ENCODE data around the gene MPIG6B.

Gene MPIG6B

DNA sequence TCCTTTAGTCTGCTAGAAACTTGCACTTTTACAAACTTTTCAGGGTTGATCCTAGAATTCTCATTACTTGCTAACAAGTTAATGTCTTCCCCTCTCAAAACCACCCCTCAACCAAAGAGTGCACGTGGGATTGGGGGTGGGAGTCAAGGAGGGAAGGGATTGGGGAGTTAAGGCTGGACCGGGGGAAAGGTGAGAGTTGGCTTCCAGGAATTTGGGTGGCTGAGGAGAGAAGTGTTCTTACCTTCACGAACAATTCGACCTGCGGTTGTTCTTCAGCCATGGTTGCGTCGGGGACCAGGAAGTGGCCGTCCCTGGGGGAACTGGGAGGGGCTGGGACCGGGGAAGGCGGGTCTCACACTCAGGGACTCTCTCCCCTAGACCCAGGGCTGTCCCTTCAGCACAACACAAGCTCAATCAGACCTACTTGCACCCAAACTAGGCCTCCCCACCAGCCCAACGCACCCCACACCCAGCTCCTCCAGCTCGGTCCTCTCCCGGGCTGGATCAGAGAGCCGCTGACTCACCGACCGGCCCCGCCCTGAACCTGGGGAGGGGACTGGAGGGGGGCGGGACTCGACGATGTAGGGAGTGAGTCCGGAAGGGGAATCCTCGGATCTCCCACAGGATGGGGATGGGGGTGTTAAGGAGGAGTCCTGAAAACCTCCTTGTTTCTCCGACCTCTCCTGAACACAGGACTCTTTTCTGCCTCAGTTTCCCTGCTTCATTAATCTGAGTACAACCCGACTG, 13.0 kb downstream of the MPIG6B start, which contains the start of gene CLIC1:
TSS of gene CLIC1 (minus strand) at position 510 of the 747 bp plus-strand sequence. CDS start at position 280, 230 bp downstream.
- Histone ChIP-seq H3K27ac (peak within 1 kb of the TSS; percentile 81), H3K36me3 (replicated peaks) (peaks cover 33% of the 10 kb centered on the region), H3K4me3 (ENCODE audit: low read depth, low read length) (peak within 1 kb of the TSS; percentile 96), H3K27me3 (replicated peaks) (no peaks in the 10 kb centered on the region)
- peak; percentile 78 for DNase-seq
- TF ChIP-seq, protein P1, sequence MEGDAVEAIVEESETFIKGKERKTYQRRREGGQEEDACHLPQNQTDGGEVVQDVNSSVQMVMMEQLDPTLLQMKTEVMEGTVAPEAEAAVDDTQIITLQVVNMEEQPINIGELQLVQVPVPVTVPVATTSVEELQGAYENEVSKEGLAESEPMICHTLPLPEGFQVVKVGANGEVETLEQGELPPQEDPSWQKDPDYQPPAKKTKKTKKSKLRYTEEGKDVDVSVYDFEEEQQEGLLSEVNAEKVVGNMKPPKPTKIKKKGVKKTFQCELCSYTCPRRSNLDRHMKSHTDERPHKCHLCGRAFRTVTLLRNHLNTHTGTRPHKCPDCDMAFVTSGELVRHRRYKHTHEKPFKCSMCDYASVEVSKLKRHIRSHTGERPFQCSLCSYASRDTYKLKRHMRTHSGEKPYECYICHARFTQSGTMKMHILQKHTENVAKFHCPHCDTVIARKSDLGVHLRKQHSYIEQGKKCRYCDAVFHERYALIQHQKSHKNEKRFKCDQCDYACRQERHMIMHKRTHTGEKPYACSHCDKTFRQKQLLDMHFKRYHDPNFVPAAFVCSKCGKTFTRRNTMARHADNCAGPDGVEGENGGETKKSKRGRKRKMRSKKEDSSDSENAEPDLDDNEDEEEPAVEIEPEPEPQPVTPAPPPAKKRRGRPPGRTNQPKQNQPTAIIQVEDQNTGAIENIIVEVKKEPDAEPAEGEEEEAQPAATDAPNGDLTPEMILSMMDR (IDR thresholded peaks at IDR 0.05; ENCODE audit: low read depth, low read length, missing control alignments): no peak
- in situ Hi-C loops (cut with HindIII; ENCODE audit: low pct_ligation_motif_present, low sequenced_read_pairs): no loop called here

DNA sequence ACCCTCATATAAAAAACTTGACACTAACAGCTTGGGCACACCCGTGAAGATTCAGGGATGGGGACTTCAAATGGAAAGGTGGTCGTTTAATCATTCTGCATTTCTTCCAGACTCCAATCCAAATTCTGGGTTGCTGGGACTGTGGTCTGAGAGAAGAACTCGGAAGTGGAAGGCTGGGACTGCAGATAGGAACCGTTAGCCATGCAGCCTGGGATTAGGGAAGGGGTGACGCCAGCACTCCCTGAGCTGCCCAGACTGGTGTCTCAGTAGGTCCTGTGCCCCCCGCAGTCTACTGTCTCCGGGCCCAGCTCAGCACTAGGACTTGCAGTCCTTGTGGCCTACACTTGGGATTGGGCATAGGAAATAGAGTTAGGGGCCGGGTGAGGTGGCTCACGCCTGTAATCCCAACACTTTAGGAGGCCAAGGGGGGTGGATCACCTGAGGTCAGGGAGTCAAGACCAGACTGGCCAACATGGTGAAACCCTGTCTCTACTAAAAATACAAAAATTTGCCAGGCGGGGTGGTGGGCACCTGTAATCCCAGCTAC, 13.7 kb downstream of the MPIG6B start:
- no peak for DNase-seq
- TF ChIP-seq, protein P1 (IDR thresholded peaks at IDR 0.05; ENCODE audit: low read depth, low read length, missing control alignments): no peak
- Histone ChIP-seq H3K27me3 (replicated peaks) (no peaks in the 10 kb centered on the region), H3K36me3 (replicated peaks) (peaks cover 26% of the 10 kb centered on the region), H3K4me3 (ENCODE audit: low read depth, low read length) (peak overlapping the region; percentile 96), H3K27ac (peak overlapping the region; percentile 81)
- in situ Hi-C loops (cut with HindIII; ENCODE audit: low pct_ligation_motif_present, low sequenced_read_pairs): no loop called here

DNA sequence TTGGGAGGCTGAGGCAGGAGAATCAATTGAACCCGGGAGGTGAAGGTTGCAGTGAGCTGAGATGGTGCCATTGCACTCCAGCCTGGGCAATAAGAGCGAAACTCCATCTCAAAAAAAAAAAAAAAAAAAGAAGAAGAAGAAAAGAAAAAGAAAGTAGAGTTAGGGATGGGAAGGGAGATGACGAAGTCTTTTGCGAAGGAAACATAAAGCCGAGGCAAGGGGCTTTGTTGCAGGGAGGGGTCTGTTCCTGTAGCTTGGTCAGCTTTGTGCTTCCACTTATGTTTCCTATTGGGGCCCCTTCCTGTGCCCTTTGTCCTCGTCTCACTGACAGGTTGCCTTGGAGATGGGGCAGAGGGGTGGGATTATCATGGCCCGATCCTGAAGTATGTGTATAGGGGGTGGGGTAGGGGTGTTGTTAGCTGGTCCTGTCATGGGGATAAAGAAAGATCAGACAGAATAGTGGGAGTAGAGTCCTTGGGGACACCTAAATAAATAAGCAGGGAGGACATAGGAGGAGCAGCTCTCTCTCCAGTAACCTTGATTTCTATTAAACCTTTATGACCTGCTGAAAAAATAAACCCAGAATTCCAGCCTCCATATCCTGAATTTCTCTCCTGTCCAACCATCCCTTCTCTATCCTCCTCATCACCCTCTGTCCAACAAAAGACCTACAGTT, 14.3 kb downstream of the MPIG6B start:
- H3K4me3 ChIP-seq (ENCODE audit: low read depth, low read length): no peak overlapping the region
- DNase-seq: no peak
- H3K27ac ChIP-seq: peak overlapping the region; percentile 61
- TF ChIP-seq, protein P1 (IDR thresholded peaks at IDR 0.05; ENCODE audit: low read depth, low read length, missing control alignments): no peak
- in situ Hi-C loops (cut with HindIII; ENCODE audit: low pct_ligation_motif_present, low sequenced_read_pairs): no loop called here
- H3K27me3 ChIP-seq (replicated peaks): no peaks in the 10 kb centered on the region
- H3K36me3 ChIP-seq (replicated peaks): peaks cover 21% of the 10 kb centered on the region

DNA sequence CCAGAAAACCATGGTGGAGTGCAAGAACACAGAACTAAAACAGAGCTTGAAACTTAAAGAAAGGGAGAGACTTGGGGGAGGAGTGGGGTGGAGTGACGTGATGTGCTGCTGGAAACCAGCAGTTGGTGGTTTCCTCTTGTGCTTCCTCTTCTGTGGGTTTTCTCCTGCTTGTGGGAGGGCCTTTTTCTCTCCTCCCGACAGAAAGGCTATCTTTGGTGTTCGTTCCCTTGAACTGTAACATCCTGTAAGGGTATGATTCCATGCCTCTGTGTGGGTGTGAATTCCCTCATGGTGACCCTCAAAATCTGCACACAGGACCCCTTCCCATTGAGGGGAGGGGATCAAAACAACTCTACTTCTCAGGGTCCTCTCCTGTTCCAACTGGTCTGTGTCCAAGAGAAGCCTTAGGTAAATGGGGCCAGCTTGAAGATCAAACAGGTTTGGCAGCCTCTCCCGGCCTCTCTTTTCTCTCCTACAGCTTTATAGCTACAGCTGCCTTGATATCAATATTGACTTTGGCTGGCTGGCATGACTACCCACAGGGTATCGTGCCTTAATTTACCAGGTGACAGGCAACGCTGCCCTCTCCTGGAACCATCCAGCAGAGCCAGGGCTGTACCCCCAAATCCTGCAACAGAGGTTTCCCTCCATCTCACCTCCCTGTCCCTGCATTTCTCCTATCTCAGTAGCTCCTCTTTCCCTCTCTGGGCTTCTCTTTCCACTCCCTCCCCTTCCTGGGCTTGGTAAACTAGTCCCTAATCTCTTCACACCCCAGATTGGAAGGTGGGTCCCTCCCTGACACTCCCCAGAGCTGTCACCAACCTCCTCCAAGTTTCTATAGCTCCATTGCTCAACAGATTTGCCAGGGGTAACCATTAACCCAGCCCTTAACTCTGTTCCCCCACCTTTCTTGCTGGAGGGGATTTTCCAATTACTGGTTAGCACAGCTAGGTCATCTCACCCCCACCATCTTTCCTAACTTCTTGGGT, 15.1 kb downstream of the MPIG6B start:
- Histone ChIP-seq H3K27me3 (replicated peaks) (no peaks in the 10 kb centered on the region), H3K36me3 (replicated peaks) (peaks cover 15% of the 10 kb centered on the region), H3K27ac (peak overlapping the region; percentile 61), H3K4me3 (ENCODE audit: low read depth, low read length) (peak overlapping the region; percentile 36)
- TF ChIP-seq, protein P1 (IDR thresholded peaks at IDR 0.05; ENCODE audit: low read depth, low read length, missing control alignments): peak; percentile 55
- peak; percentile 82 for DNase-seq
- in situ Hi-C loops (cut with HindIII; ENCODE audit: low pct_ligation_motif_present, low sequenced_read_pairs): no loop called here

DNA sequence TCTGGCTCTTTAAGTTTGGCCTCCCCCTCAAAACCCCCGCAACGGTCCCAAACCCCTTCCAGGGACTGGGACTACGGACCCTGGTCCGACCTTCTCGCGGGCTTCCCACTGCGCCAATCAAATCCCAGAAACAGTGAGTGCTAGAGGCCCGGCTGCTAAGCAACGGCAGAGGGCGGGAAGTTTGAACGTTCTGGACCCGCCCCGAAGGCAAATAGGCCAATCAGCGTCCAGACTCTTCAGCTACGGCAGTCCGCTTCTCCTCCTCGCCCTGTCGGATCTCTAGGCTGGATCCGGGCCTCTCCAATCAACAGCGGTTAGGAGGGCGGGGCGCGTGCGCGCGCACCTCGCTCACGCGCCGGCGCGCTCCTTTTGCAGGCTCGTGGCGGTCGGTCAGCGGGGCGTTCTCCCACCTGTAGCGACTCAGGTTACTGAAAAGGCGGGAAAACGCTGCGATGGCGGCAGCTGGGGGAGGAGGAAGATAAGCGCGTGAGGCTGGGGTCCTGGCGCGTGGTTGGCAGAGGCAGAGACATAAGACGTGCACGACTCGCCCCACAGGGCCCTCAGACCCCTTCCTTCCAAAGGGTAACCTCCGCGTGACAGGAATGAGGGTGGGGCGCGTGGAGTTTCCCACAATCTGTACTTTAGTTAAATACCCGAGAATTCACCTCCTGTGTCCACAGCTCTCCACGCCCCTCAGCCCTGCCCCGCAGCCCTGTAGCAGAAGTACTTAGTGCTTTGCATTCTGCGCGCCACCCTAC, 16.6 kb downstream of the MPIG6B start, which contains the start of gene MSH5:
TSS of gene MSH5 (plus strand) at position 367 of the 758 bp plus-strand sequence. CDS start 462 bp downstream, outside the sequence.
- in situ Hi-C loops (cut with HindIII; ENCODE audit: low pct_ligation_motif_present, low sequenced_read_pairs): no loop called here
- Histone ChIP-seq H3K36me3 (replicated peaks) (peaks cover 3% of the 10 kb centered on the region), H3K27me3 (replicated peaks) (no peaks in the 10 kb centered on the region), H3K4me3 (ENCODE audit: low read depth, low read length) (peak within 1 kb of the TSS; percentile 91), H3K27ac (peak within 1 kb of the TSS; percentile 68)
- TF ChIP-seq, protein P1 (IDR thresholded peaks at IDR 0.05; ENCODE audit: low read depth, low read length, missing control alignments): no peak
- DNase-seq: peak; percentile 99

Data from brain microvascular endothelial cell (primary cell).